ENCODE results near the gene COMMD2. TPM values are rescaled to one million over a fixed set of nuclear protein-coding genes. Genes with fewer than 3 reads are reported as not detected.
A peak's percentile ranks its signal among the peaks of the same experiment; 100 is the strongest.

COMMD2 gene
- total RNA-seq, 2 donors from 2014 or later, result 65.3 to 77.0 TPM

DNA sequence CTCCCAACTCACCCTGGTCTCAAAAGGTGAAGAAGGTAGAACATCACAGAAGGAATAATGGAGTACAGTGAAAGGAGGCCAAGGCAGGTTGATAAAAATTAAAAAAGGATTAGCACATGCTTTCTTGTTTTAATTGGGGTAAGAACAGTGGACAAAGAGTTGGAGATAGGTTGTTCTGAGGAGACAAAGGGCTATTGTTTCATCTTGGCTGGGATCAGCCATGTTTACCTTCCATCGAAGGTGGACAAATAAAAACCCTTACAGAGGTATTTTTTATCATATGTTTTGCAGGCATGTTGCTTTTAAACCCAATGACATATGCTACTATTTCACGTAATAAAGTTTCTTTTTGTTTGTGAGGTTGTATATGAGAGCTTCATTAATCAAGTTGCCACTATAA lies 12.9 kb downstream of the COMMD2 start:
- Mint-ChIP-seq H3K4me3 (no peak overlapping the region), H3K27ac (peak overlapping the region; percentile 45)

DNA sequence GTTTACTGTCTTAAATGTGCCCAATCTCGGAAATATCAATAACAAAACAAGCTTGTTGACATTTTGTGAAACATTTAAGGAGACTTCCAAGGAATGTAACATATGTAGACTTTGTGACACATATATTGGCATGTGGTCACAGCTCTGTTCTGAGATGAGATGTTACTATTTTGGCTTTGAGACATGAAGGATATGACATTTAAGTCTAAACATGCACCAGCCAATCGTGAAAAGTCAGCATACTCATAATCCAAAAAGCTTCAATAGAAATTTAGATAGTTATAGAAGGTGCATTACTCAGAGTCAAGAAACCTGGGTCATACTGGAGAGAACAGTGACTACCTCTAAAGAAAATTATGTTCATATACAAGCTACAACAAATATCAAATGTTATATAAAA lies 13.4 kb downstream of the COMMD2 start:
- Histone ChIP-seq H3K36me3 (ENCODE audit: control insufficient read depth, insufficient read depth, low read length) (peaks cover 79% of the 10 kb centered on the region), H3K4me3 (ENCODE audit: low read length) (no peak overlapping the region), H3K27me3 (ENCODE audit: control insufficient read depth, insufficient read depth, low read length, poor library complexity, severe bottlenecking) (no peaks in the 10 kb centered on the region), H3K4me1 (ENCODE audit: control insufficient read depth, insufficient read depth, low read length) (peaks cover 3% of the 10 kb centered on the region), H3K9ac (ENCODE audit: extremely low read depth, low read length, poor library complexity, severe bottlenecking) (no peak overlapping the region), H3K27ac (ENCODE audit: low read depth, low read length) (no peak overlapping the region), H3K9me3 (ENCODE audit: control insufficient read depth, low read length) (no peaks in the 10 kb centered on the region)
- peaks cover 14% of the 10 kb centered on the region for H3K4me1 Mint-ChIP-seq
- peak overlapping the region; percentile 45 for H3K27ac Mint-ChIP-seq
- no peaks in the 10 kb centered on the region for H3K9me3 Mint-ChIP-seq
- peaks cover 35% of the 10 kb centered on the region for H3K36me3 Mint-ChIP-seq (ENCODE audit: low read depth)
- TF ChIP-seq, protein P1, sequence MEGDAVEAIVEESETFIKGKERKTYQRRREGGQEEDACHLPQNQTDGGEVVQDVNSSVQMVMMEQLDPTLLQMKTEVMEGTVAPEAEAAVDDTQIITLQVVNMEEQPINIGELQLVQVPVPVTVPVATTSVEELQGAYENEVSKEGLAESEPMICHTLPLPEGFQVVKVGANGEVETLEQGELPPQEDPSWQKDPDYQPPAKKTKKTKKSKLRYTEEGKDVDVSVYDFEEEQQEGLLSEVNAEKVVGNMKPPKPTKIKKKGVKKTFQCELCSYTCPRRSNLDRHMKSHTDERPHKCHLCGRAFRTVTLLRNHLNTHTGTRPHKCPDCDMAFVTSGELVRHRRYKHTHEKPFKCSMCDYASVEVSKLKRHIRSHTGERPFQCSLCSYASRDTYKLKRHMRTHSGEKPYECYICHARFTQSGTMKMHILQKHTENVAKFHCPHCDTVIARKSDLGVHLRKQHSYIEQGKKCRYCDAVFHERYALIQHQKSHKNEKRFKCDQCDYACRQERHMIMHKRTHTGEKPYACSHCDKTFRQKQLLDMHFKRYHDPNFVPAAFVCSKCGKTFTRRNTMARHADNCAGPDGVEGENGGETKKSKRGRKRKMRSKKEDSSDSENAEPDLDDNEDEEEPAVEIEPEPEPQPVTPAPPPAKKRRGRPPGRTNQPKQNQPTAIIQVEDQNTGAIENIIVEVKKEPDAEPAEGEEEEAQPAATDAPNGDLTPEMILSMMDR (conservative IDR thresholded peaks at IDR 0.05), result no peak
- no peak for DNase-seq
- no peaks in the 10 kb centered on the region for H3K27me3 Mint-ChIP-seq (ENCODE audit: insufficient read depth)
- no peak overlapping the region for H3K4me3 Mint-ChIP-seq
- 88% methylated on average over 2 of the region's 2 CpGs; no CpG with 5 or more reads in 1 of the 2 experiments for WGBS, 2 experiments (ENCODE audit: insufficient coverage in 1 of 2, insufficient read length in 1 of 2)

More for the DNA sequence above, 12.9 kb downstream of the COMMD2 start:
- 69% methylated on average over 2 of the region's 2 CpGs; no CpG with 5 or more reads in 1 of the 2 experiments for WGBS, 2 experiments (ENCODE audit: insufficient coverage in 1 of 2, insufficient read length in 1 of 2)
- no peak overlapping the region for H3K4me3 ChIP-seq (ENCODE audit: low read length)
- Mint-ChIP-seq H3K27me3 (ENCODE audit: insufficient read depth) (no peaks in the 10 kb centered on the region), H3K36me3 (ENCODE audit: low read depth) (peaks cover 40% of the 10 kb centered on the region), H3K4me1 (peaks cover 14% of the 10 kb centered on the region), H3K9me3 (no peaks in the 10 kb centered on the region)
- H3K27ac ChIP-seq (ENCODE audit: low read depth, low read length), result no peak overlapping the region
- H3K4me1 ChIP-seq (ENCODE audit: control insufficient read depth, insufficient read depth, low read length), result peaks cover 3% of the 10 kb centered on the region
- peaks cover 84% of the 10 kb centered on the region for H3K36me3 ChIP-seq (ENCODE audit: control insufficient read depth, insufficient read depth, low read length)
- no peaks in the 10 kb centered on the region for H3K9me3 ChIP-seq (ENCODE audit: control insufficient read depth, low read length)
- no peaks in the 10 kb centered on the region for H3K27me3 ChIP-seq (ENCODE audit: control insufficient read depth, insufficient read depth, low read length, poor library complexity, severe bottlenecking)
- TF ChIP-seq, protein P1 (conservative IDR thresholded peaks at IDR 0.05), result no peak
- no peak overlapping the region for H3K9ac ChIP-seq (ENCODE audit: extremely low read depth, low read length, poor library complexity, severe bottlenecking)
- no peak for DNase-seq

DNA sequence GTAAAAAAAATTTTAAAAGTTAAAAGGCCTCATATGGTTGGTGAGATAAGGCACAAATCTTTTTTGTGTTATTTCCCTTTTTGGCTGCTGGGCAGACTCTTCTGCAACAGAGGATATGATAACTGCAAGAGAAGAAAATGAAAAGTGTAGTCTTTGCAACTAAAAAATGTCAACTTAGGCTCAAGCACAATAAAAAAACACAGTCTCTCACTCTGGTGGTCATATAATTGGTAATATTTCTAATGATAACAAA lies 15.4 kb downstream of the COMMD2 start:
- H3K4me3 Mint-ChIP-seq, result no peak overlapping the region
- peaks cover 28% of the 10 kb centered on the region for H3K36me3 Mint-ChIP-seq (ENCODE audit: low read depth)
- H3K27me3 Mint-ChIP-seq (ENCODE audit: insufficient read depth), result no peaks in the 10 kb centered on the region
- DNase-seq, result no peak
- peaks cover 3% of the 10 kb centered on the region for H3K4me1 ChIP-seq (ENCODE audit: control insufficient read depth, insufficient read depth, low read length)
- H3K36me3 ChIP-seq (ENCODE audit: control insufficient read depth, insufficient read depth, low read length), result peaks cover 59% of the 10 kb centered on the region
- no peak overlapping the region for H3K4me3 ChIP-seq (ENCODE audit: low read length)
- no peaks in the 10 kb centered on the region for H3K27me3 ChIP-seq (ENCODE audit: control insufficient read depth, insufficient read depth, low read length, poor library complexity, severe bottlenecking)
- no peaks in the 10 kb centered on the region for H3K9me3 Mint-ChIP-seq
- TF ChIP-seq, protein P1 (conservative IDR thresholded peaks at IDR 0.05), result no peak
- no peak overlapping the region for H3K9ac ChIP-seq (ENCODE audit: extremely low read depth, low read length, poor library complexity, severe bottlenecking)
- H3K4me1 Mint-ChIP-seq, result peaks cover 14% of the 10 kb centered on the region
- no peak overlapping the region for H3K27ac Mint-ChIP-seq
- no peaks in the 10 kb centered on the region for H3K9me3 ChIP-seq (ENCODE audit: control insufficient read depth, low read length)
- no peak overlapping the region for H3K27ac ChIP-seq (ENCODE audit: low read depth, low read length)

Data from endodermal cell (in vitro differentiated cells).